Measurements from ENCODE around the gene ELAVL3.
A peak's percentile ranks its signal among the peaks of the same experiment; 100 is the strongest.

The ELAVL3 gene

DNA sequence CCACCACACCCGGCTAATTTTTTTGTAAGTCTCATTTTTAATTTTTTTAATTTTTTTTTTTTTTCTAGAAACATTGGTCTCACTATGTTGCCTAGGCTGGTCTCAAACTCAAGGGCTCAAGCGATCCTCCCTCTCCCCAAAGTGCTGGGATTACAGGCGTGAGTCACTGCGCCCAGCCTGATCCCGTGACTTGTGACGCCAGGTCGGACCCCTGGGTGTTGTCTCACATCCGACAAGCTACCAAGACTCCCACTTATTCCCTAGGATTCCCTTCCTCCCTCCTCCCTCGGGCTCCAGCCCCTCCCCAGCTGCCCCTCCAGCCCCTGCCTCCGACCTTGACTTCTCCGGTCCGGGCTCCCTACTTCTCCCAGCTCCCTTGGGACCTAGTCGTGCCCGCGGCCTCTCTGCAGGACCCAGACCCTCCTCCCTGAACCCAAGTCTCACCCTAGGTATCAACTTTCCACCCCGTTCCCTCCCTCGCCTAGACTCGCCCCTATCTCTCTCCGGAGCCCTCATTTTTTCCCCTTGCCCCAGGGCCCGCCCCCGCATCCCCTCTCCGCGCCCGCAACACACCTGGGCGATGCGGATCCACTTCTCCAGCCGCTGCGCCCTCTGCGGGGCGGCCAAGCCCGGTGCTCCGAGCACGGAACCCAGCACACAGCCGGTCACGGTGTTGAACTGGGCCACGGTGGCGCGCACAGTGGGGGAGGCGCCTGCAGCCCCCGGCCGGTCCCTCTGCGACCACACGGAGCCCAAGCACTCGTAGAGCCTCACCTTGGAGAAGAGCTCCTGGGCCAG lies 74.8 kb downstream of the ELAVL3 start:
- peak; percentile 34 for DNase-seq

DNA sequence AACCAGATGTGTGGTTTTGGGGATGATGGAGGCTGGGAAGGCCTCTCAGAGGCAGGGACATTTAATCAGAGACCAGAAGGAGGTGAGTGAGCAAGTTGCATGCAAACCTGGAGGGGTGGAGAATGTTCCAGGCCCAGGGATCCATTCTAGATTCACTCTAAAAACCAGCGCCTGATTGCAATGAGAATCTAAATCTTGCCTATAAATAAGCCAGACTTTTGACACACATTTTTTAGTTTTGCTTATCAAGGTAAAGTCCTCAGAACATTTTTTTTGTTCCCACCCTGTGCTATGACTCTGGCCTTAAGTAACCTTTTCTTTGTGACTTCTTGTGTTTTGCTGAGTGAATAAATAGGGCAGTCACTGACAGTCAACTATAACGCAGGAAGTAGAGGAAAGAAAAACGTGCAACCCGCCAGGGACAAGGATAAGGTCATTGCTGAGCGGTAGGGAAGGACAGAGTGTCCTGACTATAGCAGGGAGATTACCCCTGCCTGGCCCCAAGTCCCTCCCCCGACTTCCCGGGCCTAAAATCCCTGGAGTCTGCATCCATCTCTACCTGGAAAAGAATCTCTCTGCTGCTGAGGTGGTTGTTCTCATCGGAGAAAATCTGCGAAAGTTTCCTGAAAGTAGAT lies 76.1 kb downstream of the ELAVL3 start:
- no peak for DNase-seq

DNA sequence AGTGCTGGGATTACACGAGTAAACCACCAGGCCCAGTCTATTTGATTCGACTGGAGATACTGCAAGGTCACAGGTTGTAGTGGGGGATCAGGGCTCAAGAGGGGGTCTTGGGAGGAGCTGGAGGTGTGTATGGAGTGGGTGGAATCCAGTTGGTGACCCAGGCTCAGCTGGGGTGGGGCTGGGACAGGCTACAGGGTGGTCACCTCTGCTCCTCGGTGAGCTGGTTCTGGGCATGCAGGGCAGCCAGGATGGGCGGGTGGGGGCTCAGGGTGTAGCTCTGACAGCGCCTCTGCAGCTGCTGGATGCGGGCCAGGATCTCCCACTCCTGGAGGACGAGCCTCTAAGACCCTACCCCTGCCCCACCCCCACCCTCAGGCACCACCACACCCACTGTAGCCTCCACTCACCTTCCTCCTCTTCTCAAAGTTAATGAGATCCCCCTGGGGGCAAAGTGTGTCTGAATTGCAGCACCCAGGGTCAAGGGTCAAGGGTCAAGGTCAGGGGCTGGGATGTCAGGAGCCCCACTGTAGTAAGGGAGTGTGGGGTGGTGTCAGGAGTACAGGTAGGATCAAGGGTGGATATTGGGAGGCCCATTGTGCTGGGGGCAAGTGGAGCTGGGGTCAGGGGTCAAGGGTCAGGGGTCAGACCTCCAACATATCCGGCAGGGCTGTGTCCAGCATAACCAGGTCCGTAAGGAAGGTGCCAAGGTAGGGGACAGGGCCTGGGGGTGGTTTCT lies 78.9 kb downstream of the ELAVL3 start:
- DNase-seq = no peak

Measured in activated CD4-positive, alpha-beta T cell treated with anti-CD3 and anti-CD28 coated beads for 1 hour (primary cell).